Measurements from ENCODE around the gene XYLB.

DNA sequence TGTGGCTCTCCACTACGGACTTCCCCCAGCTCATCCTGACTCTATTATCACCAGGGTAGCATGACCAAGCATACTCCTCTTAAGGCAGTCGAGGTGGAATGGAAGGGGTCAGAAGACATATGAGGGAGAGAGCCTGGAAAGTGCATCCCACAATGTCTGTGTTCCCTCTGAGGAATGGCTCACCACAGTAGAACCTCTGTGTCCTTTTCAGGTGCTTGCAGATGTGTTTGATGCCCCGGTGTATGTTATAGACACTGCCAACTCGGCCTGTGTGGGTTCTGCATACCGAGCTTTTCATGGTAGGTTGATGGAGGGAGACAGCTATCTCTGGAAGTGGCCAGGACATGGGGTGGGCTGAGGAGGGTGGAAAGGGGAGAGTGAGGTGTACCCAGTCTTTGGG, 50.3 kb downstream of the XYLB start:
- TF ChIP-seq, protein P1, sequence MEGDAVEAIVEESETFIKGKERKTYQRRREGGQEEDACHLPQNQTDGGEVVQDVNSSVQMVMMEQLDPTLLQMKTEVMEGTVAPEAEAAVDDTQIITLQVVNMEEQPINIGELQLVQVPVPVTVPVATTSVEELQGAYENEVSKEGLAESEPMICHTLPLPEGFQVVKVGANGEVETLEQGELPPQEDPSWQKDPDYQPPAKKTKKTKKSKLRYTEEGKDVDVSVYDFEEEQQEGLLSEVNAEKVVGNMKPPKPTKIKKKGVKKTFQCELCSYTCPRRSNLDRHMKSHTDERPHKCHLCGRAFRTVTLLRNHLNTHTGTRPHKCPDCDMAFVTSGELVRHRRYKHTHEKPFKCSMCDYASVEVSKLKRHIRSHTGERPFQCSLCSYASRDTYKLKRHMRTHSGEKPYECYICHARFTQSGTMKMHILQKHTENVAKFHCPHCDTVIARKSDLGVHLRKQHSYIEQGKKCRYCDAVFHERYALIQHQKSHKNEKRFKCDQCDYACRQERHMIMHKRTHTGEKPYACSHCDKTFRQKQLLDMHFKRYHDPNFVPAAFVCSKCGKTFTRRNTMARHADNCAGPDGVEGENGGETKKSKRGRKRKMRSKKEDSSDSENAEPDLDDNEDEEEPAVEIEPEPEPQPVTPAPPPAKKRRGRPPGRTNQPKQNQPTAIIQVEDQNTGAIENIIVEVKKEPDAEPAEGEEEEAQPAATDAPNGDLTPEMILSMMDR (conservative IDR thresholded peaks at IDR 0.05; ENCODE audit: low read length): no peak
- no peak for TF ChIP-seq EZH2phosphoT487 (IDR thresholded peaks at IDR 0.05; ENCODE audit: borderline replicate concordance, low read depth, low read length)

Measured in OCI-LY7 (cell line).